GM21528 (cell line): ENCODE measurements around the gene ABCC3.

Source experiments
- ATAC-seq: cut with Tn5 transposase; IDR thresholded peaks from one replicate; pipeline ENCODE4 v1.9.1; 2021; ENCODE audit warnings: mild to moderate bottlenecking, moderate library complexity; ENCODE audit not compliant: unreplicated experiment, low FRiP score

The ABCC3 gene

DNA sequence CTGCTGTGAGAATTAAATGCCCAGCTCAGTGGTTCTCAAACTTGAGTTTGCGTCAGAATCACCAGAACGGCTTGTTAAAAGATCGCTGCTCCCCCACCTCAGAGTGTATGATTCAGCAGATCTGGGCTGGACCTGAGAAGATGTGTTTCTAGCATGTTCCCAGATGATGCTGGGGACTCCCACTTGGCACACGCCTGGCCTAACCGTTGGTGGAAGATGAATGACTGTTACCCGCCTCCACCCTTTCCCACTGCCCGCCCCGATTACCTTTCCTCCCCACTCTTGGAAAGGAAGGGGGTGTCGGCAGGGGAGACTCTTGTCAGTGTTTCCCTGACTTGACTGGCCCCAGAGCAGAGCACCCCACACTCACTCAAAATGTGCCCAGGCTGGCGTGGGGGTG lies 29.3 kb upstream of the ABCC3 start:
- ATAC-seq: no peak

DNA sequence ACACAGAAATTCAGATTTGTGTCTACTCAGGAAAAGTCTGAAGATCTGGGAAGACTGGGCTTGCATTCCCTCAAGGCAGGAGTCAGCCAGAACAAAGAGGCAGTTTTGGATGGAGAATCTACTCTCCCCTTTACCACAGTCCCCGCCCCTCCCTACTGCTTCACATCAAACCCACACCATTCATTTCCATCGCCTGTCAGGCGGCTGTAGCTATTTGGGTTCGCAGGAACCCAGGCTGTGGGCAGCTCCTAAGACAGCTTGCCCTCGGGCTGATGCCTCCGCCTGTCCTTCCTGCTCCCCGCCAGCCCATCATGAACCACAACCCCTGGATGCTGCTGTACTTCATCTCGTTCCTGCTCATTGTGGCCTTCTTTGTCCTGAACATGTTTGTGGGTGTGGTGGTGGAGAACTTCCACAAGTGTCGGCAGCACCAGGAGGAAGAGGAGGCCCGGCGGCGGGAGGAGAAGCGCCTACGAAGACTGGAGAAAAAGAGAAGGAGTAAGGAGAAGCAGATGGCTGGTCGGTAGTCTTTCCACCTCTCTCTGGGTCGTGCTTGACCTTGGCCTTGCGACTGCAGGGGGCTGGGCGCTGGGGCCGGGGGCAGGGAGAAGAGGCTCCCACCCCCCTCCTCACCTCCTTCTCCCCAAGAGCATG lies 27.0 kb upstream of the ABCC3 start:
- ATAC-seq: no peak

DNA sequence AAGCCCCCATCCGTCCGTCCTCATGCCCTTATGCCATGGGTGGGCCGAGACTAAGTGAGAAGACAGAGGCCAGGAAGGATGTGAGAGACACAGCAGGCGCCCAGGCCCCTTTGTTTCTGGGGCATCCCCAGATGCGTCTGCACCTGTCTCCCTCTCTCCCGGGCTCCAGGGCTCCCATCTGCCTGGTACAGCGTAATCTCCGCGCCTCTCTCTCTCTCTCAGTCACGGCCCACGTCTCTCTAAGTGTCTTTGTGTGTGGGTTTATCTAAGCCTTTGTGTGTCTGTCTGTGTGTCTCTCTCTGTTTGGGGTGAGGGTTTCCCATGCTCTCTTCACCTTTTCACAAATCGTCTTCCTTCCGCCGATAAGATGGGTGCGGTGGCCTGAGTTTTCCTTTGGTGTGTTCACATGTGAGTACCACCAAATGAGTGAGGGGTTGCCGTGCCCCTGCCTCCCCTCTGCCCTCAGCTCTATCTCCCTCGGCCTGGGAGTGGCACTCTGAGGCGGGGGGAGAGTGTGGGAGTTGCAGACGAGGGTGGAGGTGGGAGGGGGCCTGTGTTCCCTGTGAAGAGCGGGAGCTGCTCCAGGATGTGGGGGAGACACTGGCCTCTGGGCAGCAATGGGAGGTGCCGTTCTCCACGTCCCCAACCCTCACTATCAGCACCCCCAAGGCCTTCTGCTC lies 25.8 kb upstream of the ABCC3 start:
- ATAC-seq: no peak

DNA sequence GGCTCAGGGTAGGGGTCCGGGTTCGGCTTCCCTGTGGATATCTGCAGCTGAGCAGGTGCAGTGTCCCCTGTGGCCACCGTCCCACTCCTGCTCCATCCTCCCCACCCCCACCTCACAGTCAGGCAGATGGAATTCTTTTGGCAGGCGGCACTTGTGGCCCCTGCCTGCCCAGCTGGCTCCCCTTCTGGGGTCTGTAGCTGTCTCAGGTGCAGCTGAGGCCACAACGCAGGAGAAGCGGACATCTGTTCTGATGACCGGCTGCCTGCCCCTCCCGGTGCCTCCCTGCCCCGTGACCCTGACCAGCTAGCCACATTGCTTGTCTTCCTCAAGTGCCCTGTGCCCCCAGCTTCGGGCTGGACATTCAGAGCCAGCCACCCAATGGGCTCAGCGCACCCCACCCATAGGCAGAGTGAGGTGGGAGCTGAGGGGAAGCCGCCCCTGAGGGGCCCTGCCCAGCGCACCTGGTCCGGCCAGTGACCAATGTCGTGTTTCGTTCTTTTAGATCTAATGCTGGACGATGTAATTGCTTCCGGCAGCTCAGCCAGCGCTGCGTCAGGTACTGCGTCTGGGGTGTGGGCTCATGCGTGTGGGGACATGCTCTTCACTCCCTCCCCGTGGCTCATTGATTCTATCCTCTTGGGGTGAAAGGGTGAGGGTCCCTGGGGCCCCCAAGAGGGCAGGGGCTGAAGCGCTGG lies 25.2 kb upstream of the ABCC3 start:
- ATAC-seq: no peak

DNA sequence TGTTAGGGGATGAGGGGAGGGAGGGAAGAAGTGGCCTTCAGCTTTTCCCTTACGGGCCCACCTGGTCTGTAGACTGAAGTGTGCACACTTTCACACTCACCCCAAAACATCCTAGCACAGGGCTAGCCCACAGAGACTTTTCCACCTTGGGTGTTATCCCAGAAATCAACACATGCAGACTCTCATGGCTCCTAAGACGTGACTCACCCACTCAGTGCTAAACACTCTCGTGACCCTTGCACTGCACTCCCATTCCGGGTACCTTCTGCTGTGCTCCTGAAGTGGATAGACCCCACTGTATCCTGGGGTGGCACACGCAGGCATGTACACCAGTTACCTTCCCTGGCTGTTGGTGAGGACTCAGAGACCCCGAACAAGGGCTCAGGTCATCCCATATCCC lies 23.0 kb upstream of the ABCC3 start:
- no peak for ATAC-seq

DNA sequence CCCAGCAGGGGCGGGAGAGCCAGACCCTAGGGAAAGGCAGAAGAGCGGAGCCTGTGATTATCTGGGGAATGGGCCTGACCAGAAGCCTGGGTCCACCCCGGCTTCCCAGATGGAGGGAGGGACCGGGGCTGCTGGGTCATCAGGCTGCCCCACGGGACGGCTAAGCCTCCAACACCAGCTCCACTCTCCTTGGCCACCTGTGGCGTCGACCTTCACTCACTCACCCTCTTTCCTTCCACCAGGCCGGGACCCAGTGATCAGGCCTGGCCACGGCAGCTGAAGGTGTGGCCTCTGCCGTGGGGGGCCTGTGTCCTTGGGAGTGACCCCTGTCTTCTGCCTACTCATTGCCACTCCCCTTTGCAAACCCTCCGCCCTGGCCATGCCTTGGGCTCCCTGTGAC lies 22.4 kb upstream of the ABCC3 start:
- ATAC-seq: no peak

DNA sequence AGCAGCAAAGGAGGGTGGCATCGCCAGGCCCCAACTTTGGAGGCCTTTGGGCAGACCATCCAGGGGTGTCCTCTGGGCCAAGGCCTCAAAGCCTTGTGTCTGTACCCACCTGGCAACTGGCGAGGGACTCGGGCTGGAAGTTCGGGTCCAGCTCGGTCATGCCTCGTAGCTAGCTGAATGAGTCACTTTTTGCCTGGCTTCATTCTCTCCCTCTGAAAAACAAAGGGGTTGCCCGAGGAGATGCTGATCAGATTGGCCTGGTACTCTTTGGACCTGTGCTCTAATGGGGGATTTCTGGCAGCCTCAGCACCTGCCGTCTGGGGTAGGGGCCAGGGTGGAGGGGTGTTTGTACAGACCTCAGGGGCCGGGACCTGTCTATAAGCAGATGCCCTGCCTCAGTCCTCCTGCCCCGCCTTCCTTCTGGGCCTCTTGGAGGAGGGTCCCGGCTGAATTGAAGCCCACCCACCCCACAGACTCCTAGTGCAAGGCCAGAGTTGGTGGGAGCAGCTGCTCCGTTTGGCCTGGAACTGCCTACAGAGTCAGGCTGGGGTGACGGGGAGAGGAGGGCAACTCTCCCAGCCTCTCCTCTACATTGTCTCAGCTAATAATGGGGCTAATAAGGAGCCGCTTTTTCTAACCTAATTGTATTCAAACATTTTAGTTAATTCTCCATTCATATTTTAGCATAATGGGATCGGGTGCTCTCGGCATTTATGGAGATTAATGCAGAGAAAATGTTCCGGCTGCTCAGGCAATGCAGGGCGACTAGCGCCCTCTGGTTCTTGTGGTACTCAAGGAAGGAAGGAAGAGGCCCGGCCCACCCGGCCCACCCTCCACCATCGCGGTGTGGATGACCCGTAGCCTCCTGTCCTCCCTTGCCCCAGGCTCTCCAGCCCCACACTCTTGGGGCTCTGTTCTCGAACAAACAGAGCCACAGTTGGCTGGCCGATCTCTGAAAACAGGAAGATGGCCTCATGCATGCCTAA lies 21.4 kb upstream of the ABCC3 start:
- no peak for ATAC-seq

DNA sequence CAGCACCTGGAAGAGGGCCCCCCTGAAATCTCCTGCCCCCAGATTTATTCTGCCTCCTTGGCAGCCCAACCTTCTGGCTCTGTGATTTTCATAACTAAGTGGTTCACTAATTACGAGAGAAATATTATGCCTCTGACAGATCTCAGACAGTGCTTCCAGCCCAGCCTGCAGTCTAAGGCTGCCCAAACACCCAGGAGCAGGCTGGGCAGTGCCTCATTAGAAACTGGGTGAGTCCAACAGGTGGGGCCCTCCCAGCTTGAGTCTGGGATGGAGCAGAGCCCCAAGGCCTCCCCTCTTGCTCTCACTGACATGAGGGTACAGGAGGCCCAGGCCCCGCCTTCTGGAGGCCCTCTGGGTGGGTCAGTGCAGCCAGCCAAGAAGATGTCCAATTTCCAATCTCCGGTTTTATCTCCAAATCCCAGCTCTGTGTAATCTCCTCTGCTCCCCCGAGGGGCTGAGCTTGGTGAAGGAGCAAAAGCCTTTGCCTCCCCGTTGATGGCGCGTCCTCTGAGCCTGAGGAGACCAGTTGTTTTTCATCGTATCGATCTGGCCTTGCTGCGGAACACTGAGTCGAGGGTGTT lies 20.1 kb upstream of the ABCC3 start:
- no peak for ATAC-seq

DNA sequence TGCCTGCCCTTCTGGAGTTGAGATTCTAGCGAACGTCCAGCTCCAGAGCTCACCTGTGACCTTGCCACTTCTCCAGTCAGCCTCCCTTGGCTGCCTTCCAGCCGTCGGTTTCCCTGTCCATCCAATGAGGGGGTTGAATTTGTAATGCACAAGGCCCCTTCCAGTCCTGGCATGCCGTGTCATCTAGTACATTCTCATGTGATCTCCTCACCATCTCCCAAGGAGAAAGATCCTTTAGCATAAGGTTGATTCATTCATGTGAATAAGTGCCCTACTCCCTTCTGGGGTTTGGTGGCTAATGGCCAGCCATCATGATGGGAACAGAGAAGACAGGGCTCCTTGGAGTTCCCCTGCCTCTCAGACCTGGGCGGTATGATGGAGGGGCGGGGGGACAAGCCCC lies 18.9 kb upstream of the ABCC3 start:
- no peak for ATAC-seq

DNA sequence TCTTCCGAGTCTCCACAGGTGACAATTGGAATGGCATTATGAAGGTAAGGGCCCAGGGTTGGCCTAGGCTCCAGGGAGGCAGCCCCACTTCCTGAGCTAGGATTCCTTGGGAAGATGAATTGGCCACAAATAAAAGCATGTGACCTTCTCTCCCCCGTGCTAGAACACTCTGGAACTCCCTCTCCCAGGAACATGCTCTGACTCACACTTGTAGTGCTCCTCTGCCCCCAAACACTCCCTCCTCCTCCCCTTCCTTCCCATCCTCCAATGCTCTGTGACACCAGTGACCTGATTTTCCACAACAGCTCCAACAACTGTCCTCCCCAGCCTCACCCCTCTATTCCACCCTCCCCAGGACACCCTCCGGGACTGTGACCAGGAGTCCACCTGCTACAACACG lies 16.4 kb upstream of the ABCC3 start:
- no peak for ATAC-seq

DNA sequence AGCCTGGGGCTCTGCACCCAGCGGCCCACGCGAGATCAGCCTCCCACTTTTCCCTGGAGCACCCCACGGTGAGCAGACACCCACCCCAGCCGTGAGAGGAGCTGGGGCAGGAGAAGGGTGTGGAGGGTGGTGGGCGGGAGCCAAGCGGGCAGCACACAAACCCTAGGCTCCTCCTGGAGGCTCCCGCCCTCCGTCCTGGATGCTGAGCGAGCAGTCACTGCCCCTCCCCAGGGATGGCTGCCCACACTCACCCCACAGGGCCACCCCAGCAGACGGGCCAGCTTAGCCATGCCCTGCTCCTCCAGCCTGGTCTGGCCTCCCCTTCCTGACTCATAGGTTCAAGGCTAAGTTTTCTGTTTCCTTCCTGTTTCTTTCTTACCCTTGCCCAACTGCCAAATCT lies 15.7 kb upstream of the ABCC3 start:
- no peak for ATAC-seq

DNA sequence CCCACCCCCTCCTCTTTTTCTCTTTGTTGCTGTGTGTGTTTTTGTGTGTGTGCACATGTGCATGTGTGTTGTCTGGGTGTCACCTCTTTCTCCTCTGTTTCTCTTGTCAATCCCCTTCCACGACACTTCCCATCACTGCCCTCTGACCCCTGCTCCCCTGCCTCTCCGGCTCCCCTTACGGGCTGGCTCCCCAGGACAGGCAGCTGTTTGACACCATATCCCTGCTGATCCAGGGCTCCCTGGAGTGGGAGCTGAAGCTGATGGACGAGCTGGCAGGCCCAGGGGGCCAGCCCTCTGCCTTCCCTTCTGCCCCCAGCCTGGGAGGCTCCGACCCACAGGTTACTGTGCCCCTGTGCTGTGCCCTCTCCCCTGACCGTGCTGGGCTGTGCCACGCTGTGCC lies 15.2 kb upstream of the ABCC3 start:
- ATAC-seq: no peak

DNA sequence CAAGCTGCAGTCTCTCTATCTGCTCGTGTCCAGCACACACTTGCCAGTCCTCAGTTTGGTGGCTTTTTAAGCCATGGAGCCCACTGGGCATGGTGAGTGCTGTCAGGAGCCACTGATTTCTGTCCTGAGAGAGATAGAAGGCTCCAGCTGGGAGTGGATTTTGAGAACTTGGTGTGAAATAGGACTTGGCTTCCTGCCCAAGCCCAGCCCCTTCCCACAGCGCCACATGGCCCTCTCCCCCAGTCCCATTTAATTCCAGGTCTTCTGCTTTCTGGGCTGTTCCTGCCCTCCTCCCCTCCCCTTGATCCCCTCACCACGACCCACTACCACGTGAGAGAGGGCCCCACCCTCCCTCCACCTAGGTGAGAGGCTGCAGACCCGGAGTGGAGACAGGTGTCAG lies 14.4 kb upstream of the ABCC3 start:
- ATAC-seq: no peak

DNA sequence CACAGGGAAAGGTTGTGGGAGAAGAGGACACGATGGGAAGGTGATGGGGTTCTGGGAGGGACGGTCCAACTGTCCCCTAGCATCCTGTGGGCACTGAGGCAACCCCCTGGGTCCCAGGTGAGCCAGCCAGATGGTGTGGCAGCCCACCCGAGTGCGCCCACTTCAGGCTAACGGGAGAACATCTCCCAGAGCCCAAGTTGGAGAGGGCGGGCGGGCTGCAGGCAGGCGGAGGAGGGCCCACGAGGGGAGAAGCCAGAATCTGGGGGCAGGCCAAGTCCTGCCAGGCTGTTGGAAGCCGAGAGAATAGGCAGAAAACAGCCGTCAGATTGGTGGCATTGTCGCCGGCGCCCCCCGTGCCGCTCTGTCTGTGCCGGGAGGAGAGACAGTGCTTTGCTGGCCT lies 13.8 kb upstream of the ABCC3 start:
- ATAC-seq: no peak

DNA sequence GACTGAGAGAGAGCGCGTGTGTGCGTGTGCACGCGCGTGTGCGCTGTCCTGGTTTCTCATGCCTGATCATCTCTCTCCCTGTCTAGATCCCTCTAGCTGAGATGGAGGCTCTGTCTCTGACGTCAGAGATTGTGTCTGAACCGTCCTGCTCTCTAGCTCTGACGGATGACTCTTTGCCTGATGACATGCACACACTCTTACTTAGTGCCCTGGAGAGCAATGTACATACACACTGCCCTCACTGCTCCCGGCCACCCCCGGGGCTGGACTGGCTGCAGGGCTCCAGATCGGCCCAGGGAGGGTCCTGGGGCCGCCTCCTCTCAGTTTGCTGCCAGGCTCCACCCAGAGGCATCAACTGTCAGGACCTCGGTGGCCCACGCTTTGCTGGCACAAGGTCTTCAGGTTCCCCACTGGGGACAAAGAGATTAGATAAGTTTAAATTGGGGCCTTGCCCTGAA lies 13.1 kb upstream of the ABCC3 start:
- ATAC-seq: no peak

DNA sequence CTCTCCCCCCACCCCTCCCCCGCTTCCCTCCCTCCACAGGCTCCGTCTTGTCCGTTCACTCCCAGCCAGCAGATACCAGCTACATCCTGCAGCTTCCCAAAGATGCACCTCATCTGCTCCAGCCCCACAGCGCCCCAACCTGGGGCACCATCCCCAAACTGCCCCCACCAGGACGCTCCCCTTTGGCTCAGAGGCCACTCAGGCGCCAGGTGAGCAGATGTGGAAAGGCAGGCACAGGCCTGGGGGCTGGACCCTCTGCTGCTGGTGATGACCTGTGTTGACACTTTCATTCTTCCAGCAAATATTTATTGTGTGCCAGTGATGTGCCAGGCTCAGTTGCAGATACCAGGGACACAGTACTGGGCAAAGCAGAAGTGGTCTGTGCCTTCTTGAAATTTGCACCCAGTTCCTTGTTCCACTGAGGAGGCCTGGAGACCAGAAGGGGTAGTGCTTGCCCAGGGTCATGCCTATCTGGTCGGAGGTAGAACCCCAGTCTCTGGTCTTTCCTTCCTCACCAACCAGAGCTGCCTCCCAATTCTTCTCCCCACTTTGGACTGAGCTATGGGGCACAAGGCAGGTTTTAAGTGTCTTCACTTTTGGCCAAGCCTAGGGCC lies 10.3 kb upstream of the ABCC3 start:
- no peak for ATAC-seq

DNA sequence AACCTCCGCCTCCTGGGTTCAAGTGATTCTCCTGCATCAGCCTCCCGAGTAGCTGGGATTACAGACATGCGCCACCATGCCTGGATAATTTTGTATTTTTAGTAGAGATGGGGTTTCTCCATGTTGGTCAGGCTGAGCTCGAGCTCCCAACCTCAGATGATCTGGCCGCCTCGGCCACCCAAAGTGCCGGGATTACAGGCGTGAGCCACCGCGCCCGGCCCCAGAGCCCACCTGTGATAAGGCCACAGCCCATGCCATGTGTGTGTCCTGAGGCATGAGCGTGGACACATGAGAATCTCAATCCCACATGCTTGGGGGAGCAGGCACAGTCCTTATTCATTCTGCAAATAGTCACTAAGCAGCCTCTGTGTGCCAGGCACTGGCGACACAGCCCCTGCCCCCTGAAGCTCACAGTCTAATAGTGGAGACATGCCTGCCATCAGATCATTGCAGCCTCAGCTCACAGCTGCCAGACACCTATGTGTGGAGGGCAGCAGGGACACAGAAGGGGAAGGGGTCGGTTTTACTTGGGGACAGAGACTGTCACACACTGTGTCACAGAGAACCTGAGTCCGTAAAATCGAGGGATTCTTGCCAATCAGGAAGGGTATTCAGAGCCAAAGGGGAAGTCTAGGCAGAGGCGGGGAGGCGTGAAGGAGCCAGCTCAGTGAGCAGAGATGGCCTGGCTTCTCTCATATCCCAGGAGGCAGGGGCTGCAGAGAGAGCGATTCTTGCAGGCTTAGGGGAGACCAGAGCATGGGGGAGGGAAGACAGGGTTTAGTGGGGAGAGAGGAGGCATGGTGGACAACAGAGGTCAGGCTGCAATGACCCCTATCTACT lies 9.4 kb upstream of the ABCC3 start:
- ATAC-seq: no peak

DNA sequence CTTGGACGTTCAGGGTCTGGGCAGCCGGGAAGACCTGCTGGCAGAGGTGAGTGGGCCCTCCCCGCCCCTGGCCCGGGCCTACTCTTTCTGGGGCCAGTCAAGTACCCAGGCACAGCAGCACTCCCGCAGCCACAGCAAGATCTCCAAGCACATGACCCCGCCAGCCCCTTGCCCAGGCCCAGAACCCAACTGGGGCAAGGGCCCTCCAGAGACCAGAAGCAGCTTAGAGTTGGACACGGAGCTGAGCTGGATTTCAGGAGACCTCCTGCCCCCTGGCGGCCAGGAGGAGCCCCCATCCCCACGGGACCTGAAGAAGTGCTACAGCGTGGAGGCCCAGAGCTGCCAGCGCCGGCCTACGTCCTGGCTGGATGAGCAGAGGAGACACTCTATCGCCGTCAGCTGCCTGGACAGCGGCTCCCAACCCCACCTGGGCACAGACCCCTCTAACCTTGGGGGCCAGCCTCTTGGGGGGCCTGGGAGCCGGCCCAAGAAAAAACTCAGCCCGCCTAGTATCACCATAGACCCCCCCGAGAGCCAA lies 8.6 kb upstream of the ABCC3 start:
- no peak for ATAC-seq
